H1 (cell line): ENCODE measurements around the gene PLPPR2. TPM values are rescaled to one million over a fixed set of nuclear protein-coding genes. Genes with fewer than 3 reads are reported as not detected.

Source experiments
- CTBP2 ChIP-seq: IDR thresholded peaks from 2 replicates; pipeline ENCODE4 v1.7.0; 2011; ENCODE audit warnings: borderline replicate concordance, mild to moderate bottlenecking, moderate library complexity, mixed read lengths, low read length; ENCODE audit not compliant: insufficient read depth, insufficient read length
- GTF2F1 ChIP-seq: IDR thresholded peaks from 2 replicates; pipeline ENCODE4 v1.6.1; 2012; ENCODE audit warnings: low read depth, low read length, improper control_type of control experiment, borderline replicate concordance
- HDAC6 ChIP-seq: IDR thresholded peaks from one replicate; pipeline ENCODE4 v1.7.1; 2012; ENCODE audit warnings: low read depth, mild to moderate bottlenecking, inconsistent platforms, low read length, moderate library complexity
- TAF7 ChIP-seq: optimal IDR thresholded peaks from 2 replicates; pipeline ENCODE3; 2011; ENCODE audit warnings: low read depth, mild to moderate bottlenecking, inconsistent platforms, low read length, moderate library complexity, borderline replicate concordance
- TEAD4 ChIP-seq: IDR thresholded peaks from 2 replicates; pipeline ENCODE4 v1.6.1; 2012; ENCODE audit warnings: low read depth, low read length, inconsistent platforms, mixed read lengths
- polyA plus RNA-seq, 7 experiments: library from polyadenylated mRNA; depleted of rRNA in 3 of 7; stranded (reverse) in 5 of 7; unstranded in 2 of 7; fragments of >200 nt in 5 of 7; fragments of 200-250 nt in 2 of 7; gene quantifications; 1 replicate in 5 of 7; 2 replicates in 1 of 7; 4 replicates in 1 of 7; pipeline versions ENCODE4 v1.2.1 to v1.2.3, GENCODE V29; 2011 to 2013; ENCODE audit warnings: missing spikeins in 2 of 7, mixed read lengths in 2 of 7
- total RNA-seq: library from RNA; stranded (reverse); fragmentation: NEBNext Ultra II Directional; extraction: Animal tissue kit (Norgen Biotek cat#: 25700); gene quantifications from 2 replicates; pipeline ENCODE4 v1.2.1, GENCODE V29; 2021
- TF ChIP-seq, protein P1 (sequence below): fragments of 300-600 bp; sonication (generic); IDR thresholded peaks from 2 replicates; pipeline ENCODE4 v1.7.1; 2012; ENCODE audit warnings: low read length, moderate library complexity, mild to moderate bottlenecking, inconsistent platforms; ENCODE audit not compliant: insufficient replicate concordance
- TF ChIP-seq, protein P2 (sequence below): IDR thresholded peaks from 2 replicates; pipeline ENCODE4 v1.6.1; 2011; ENCODE audit warnings: low read length, improper control_type of control experiment
- TF ChIP-seq, protein P3 (sequence below): IDR thresholded peaks from 2 replicates; pipeline ENCODE4 v1.6.1; 2012; ENCODE audit warnings: low read length, inconsistent platforms

The PLPPR2 gene
- total and polyA plus RNA-seq, 2 of the 8 experiments (the other 6 are each of a cell fraction or from before 2014, with no cell fraction given), result 7.2 to 11.7 TPM

DNA sequence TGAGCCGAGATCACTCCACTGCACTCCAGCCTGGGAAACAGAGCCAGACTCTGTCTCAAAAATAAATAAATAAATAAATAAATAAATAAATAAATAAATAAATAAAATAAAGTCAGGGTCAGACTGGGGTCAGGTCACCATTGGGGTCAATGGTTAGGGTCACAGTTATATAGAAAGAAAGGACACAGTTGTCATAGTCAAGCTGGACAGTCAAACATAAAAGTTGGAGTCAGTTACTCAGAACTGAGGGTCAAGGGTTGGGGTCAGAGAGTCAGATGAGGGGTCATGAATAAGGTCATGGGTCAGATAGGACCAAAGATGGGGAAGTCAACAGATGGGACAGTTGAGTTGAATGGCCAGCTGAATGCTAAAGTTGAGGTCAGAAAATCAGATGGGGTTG lies 45.6 kb downstream of the PLPPR2 start (continued):
- TF ChIP-seq, protein P1, sequence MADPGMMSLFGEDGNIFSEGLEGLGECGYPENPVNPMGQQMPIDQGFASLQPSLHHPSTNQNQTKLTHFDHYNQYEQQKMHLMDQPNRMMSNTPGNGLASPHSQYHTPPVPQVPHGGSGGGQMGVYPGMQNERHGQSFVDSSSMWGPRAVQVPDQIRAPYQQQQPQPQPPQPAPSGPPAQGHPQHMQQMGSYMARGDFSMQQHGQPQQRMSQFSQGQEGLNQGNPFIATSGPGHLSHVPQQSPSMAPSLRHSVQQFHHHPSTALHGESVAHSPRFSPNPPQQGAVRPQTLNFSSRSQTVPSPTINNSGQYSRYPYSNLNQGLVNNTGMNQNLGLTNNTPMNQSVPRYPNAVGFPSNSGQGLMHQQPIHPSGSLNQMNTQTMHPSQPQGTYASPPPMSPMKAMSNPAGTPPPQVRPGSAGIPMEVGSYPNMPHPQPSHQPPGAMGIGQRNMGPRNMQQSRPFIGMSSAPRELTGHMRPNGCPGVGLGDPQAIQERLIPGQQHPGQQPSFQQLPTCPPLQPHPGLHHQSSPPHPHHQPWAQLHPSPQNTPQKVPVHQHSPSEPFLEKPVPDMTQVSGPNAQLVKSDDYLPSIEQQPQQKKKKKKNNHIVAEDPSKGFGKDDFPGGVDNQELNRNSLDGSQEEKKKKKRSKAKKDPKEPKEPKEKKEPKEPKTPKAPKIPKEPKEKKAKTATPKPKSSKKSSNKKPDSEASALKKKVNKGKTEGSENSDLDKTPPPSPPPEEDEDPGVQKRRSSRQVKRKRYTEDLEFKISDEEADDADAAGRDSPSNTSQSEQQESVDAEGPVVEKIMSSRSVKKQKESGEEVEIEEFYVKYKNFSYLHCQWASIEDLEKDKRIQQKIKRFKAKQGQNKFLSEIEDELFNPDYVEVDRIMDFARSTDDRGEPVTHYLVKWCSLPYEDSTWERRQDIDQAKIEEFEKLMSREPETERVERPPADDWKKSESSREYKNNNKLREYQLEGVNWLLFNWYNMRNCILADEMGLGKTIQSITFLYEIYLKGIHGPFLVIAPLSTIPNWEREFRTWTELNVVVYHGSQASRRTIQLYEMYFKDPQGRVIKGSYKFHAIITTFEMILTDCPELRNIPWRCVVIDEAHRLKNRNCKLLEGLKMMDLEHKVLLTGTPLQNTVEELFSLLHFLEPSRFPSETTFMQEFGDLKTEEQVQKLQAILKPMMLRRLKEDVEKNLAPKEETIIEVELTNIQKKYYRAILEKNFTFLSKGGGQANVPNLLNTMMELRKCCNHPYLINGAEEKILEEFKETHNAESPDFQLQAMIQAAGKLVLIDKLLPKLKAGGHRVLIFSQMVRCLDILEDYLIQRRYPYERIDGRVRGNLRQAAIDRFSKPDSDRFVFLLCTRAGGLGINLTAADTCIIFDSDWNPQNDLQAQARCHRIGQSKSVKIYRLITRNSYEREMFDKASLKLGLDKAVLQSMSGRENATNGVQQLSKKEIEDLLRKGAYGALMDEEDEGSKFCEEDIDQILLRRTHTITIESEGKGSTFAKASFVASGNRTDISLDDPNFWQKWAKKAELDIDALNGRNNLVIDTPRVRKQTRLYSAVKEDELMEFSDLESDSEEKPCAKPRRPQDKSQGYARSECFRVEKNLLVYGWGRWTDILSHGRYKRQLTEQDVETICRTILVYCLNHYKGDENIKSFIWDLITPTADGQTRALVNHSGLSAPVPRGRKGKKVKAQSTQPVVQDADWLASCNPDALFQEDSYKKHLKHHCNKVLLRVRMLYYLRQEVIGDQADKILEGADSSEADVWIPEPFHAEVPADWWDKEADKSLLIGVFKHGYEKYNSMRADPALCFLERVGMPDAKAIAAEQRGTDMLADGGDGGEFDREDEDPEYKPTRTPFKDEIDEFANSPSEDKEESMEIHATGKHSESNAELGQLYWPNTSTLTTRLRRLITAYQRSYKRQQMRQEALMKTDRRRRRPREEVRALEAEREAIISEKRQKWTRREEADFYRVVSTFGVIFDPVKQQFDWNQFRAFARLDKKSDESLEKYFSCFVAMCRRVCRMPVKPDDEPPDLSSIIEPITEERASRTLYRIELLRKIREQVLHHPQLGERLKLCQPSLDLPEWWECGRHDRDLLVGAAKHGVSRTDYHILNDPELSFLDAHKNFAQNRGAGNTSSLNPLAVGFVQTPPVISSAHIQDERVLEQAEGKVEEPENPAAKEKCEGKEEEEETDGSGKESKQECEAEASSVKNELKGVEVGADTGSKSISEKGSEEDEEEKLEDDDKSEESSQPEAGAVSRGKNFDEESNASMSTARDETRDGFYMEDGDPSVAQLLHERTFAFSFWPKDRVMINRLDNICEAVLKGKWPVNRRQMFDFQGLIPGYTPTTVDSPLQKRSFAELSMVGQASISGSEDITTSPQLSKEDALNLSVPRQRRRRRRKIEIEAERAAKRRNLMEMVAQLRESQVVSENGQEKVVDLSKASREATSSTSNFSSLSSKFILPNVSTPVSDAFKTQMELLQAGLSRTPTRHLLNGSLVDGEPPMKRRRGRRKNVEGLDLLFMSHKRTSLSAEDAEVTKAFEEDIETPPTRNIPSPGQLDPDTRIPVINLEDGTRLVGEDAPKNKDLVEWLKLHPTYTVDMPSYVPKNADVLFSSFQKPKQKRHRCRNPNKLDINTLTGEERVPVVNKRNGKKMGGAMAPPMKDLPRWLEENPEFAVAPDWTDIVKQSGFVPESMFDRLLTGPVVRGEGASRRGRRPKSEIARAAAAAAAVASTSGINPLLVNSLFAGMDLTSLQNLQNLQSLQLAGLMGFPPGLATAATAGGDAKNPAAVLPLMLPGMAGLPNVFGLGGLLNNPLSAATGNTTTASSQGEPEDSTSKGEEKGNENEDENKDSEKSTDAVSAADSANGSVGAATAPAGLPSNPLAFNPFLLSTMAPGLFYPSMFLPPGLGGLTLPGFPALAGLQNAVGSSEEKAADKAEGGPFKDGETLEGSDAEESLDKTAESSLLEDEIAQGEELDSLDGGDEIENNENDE, result no peak
- TF ChIP-seq TAF7 (no peak), GTF2F1 (no peak), TEAD4 (no peak), CTBP2 (no peak), HDAC6 (no peak)
- TF ChIP-seq, protein P2, sequence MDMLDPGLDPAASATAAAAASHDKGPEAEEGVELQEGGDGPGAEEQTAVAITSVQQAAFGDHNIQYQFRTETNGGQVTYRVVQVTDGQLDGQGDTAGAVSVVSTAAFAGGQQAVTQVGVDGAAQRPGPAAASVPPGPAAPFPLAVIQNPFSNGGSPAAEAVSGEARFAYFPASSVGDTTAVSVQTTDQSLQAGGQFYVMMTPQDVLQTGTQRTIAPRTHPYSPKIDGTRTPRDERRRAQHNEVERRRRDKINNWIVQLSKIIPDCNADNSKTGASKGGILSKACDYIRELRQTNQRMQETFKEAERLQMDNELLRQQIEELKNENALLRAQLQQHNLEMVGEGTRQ, result no peak
- TF ChIP-seq, protein P3, sequence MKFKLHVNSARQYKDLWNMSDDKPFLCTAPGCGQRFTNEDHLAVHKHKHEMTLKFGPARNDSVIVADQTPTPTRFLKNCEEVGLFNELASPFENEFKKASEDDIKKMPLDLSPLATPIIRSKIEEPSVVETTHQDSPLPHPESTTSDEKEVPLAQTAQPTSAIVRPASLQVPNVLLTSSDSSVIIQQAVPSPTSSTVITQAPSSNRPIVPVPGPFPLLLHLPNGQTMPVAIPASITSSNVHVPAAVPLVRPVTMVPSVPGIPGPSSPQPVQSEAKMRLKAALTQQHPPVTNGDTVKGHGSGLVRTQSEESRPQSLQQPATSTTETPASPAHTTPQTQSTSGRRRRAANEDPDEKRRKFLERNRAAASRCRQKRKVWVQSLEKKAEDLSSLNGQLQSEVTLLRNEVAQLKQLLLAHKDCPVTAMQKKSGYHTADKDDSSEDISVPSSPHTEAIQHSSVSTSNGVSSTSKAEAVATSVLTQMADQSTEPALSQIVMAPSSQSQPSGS, result no peak
